Hepatocyte (in vitro differentiated cells): ENCODE data around the gene ATN1.

ENCODE experiments used
- CTCF ChIP-seq: fragments of 200-600 bp; sonication (generic); IDR thresholded peaks from 2 replicates; pipeline ENCODE4 v1.5.1; 2016; ENCODE audit warnings: antibody characterized with exemption, mild to moderate bottlenecking; ENCODE audit not compliant: poor library complexity
- EZH2 ChIP-seq: fragments of 200-600 bp; sonication (generic); IDR thresholded peaks from 2 replicates; pipeline ENCODE4 v1.6.1; 2016; ENCODE audit warnings: antibody characterized with exemption, mild to moderate bottlenecking, borderline replicate concordance

GRCh38 chr12:6944381-6945186, 16.8 kb downstream of the ATN1 start:
- TF ChIP-seq CTCF: peak; percentile 81
- TF ChIP-seq EZH2: no peak
